ENCODE data around the gene EMC9. TPM values are rescaled to one million over a fixed set of nuclear protein-coding genes. Genes with fewer than 3 reads are reported as not detected.

Gene EMC9
- total and polyA plus RNA-seq, 2 donors (not counting 1 experiment from before 2014, with no cell fraction given): 24.7 to 25.9 TPM

- CTCF ChIA-PET: interaction anchor here (1.0 to 4.6 kb wide), 10 partner anchors 8 to 198 kb away, joined by 3 to 43 read pairs (median 6); partner anchors contain the start of genes DCAF11, IRF9, MDP1 and NRL
Observed at GRCh38 chr14:24135584-24135833, 5.9 kb downstream of the EMC9 start.

More at GRCh38 chr14:24135584-24135833, 5.9 kb downstream of the EMC9 start:
- POLR2A ChIA-PET: interaction anchor here (0.5 to 3.3 kb wide), 17 partner anchors 11 to 295 kb away, joined by 3 to 49 read pairs (median 4); partner anchors contain the start of genes CHMP4A, DCAF11, IPO4 and IRF9
- Histone ChIP-seq H3K9ac (ENCODE audit: low read length) (peak overlapping the region; percentile 97), H3K4me1 (ENCODE audit: control insufficient read depth in 2 of 2, insufficient read depth in 2 of 2, low read length in 2 of 2) (peaks cover 29 to 39% of the 10 kb centered on the region in 2 donors), H3K4me3 (ENCODE audit: control extremely low read depth in 1 of 5, extremely low read depth in 1 of 5, insufficient read depth in 1 of 5, low read depth in 2 of 5, low read length in 4 of 5) (peak overlapping the region in 4 of 5 experiments; percentile 65 to 96 (median 80)), H4K20me1 (ENCODE audit: control insufficient read depth, insufficient read depth, low read length, poor library complexity, severe bottlenecking) (peaks cover 11% of the 10 kb centered on the region), H3K27me3 (replicated peaks in 1 of 4; ENCODE audit: control extremely low read depth in 1 of 4, control insufficient read depth in 3 of 4, insufficient read depth in 4 of 4, low read length in 3 of 4) (no peaks in the 10 kb centered on the region), H3K79me2 (ENCODE audit: control insufficient read depth, insufficient read depth, low read length) (peaks cover 46% of the 10 kb centered on the region), H3K36me3 (replicated peaks in 1 of 2; ENCODE audit: control extremely low read depth in 1 of 2, control insufficient read depth in 1 of 2, extremely low read depth in 1 of 2, insufficient read depth in 2 of 2, low read length in 1 of 2) (peaks cover 0 to 27% of the 10 kb centered on the region in 2 experiments), H3K9me3 (ENCODE audit: control extremely low read depth in 1 of 3, control insufficient read depth in 2 of 3, insufficient read depth in 1 of 3, low read length in 2 of 3) (no peaks in the 10 kb centered on the region), H3K4me2 (replicated peaks; ENCODE audit: low read depth, low read length, poor library complexity, severe bottlenecking) (peak overlapping the region; percentile 90), H3K27ac (ENCODE audit: low read length in 2 of 2) (peak overlapping the region; percentile 37 to 97), H2AFZ (ENCODE audit: insufficient read depth, low read depth, low read length, poor library complexity, severe bottlenecking) (peak overlapping the region; percentile 96)
- intact Hi-C loops (cut with micrococcal nuclease): no loop called here
- H3K4me1 Mint-ChIP-seq: peaks cover 52% of the 10 kb centered on the region
- no peaks in the 10 kb centered on the region for H3K27me3 Mint-ChIP-seq
- H3K9me3 Mint-ChIP-seq (ENCODE audit: insufficient read depth): no peaks in the 10 kb centered on the region
- no peak for TF ChIP-seq CTCF (IDR thresholded peaks at IDR 0.05)
- no peak for TF ChIP-seq EZH2 (IDR thresholded peaks at IDR 0.05; ENCODE audit: borderline replicate concordance, insufficient read depth, low read depth, low read length, poor library complexity, severe bottlenecking)
- peak overlapping the region; percentile 91 for H3K4me3 Mint-ChIP-seq
- 5% methylated on average over 9 of the region's 9 CpGs for WGBS (ENCODE audit: insufficient coverage)
- H3K27ac Mint-ChIP-seq: peak overlapping the region; percentile 94
- no peak for ATAC-seq (ENCODE audit: low read depth)
- DNase-seq: no peak
